ENCODE results near the gene SEMA4B.

SEMA4B gene

GRCh38 chr15:90234096-90234988, 33.2 kb downstream of the SEMA4B start, which contains the start of gene GDPGP1:
Gene GDPGP1 (plus strand): TSS chr15:90234209. CDS start chr15:90240909, 6,700 bp downstream.
- peak within 1 kb of the TSS; percentile 80 to 89 for H3K18ac ChIP-seq (ENCODE audit: low read depth in 1 of 2, low read length in 2 of 2)
- H3K4me2 ChIP-seq (ENCODE audit: low read length, poor library complexity, severe bottlenecking): peak within 1 kb of the TSS; percentile 96
- no peak within 1 kb of the TSS for H2AK5ac ChIP-seq (ENCODE audit: low read length, severe bottlenecking)

DNA sequence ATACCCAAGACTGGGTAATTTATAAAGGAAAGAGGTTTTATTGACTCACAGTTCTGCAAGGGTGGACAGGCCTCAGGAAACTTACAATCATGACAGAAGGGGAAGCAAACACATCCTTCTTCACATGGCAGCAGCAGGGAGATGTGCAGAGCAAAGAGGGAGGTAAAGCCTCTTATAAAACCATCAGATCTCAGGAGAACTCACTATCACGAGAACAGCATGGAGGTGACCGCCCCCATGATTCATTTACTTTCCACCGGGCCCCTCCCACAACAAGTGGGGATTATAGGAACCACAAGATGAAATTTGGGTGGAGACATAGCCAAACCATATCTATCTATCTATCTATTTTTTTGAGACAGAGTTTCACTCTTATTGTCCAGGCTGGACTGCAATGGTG, 38.2 kb downstream of the SEMA4B start:
- no peak overlapping the region for H4K8ac ChIP-seq (ENCODE audit: low read length)
- no peaks in the 10 kb centered on the region for H3K27me3 ChIP-seq (ENCODE audit: control insufficient read depth in 1 of 2, insufficient read depth in 1 of 2, low read length in 2 of 2)
- H2BK15ac ChIP-seq (ENCODE audit: low read depth, poor library complexity, severe bottlenecking): no peak overlapping the region
- DNase-seq: no peak
- no peak overlapping the region for H3K14ac ChIP-seq (ENCODE audit: low read length in 2 of 2)
- WGBS: 83% methylated on average over 1 of the region's 3 CpGs
- no peak overlapping the region for H3K4me3 ChIP-seq (ENCODE audit: insufficient read depth in 1 of 2, low read depth in 1 of 2, low read length in 2 of 2)
- no peak overlapping the region for H2AFZ ChIP-seq (ENCODE audit: low read depth, low read length)
- no peaks in the 10 kb centered on the region for H3K9me3 ChIP-seq (ENCODE audit: control insufficient read depth, low read length)
- H3K4me2 ChIP-seq (ENCODE audit: low read length, poor library complexity, severe bottlenecking): no peak overlapping the region
- no peak overlapping the region for H3K18ac ChIP-seq (ENCODE audit: low read depth in 1 of 2, low read length in 2 of 2)
- no peak overlapping the region for H3K9ac ChIP-seq (ENCODE audit: low read length)
- no peak overlapping the region for H3K23ac ChIP-seq (ENCODE audit: low read length in 2 of 2)
- H2BK120ac ChIP-seq (ENCODE audit: low read depth, low read length): no peak overlapping the region
- H3K4ac ChIP-seq (ENCODE audit: low read depth in 1 of 2, low read length in 2 of 2): no peak overlapping the region
- peaks cover 3% of the 10 kb centered on the region for H3K4me1 ChIP-seq (ENCODE audit: control insufficient read depth, insufficient read depth, low read depth, low read length)
- H2BK5ac ChIP-seq (ENCODE audit: low read depth, low read length, poor library complexity, severe bottlenecking): no peak overlapping the region
- H4K91ac ChIP-seq (ENCODE audit: low read length): no peak overlapping the region
- peaks cover 15 to 20% of the 10 kb centered on the region in 2 experiments for H3K36me3 ChIP-seq (ENCODE audit: control insufficient read depth in 1 of 2, insufficient read depth in 2 of 2, low read depth in 1 of 2, low read length in 2 of 2)
- H2BK12ac ChIP-seq (ENCODE audit: low read length in 2 of 2): no peak overlapping the region
- H3K27ac ChIP-seq (ENCODE audit: low read length, poor library complexity, severe bottlenecking): no peak overlapping the region
- no peak overlapping the region for H2AK5ac ChIP-seq (ENCODE audit: low read length, severe bottlenecking)
- peaks cover 2% of the 10 kb centered on the region for H3K79me1 ChIP-seq (replicated peaks; ENCODE audit: low read length, poor library complexity, severe bottlenecking)

More at GRCh38 chr15:90234096-90234988, 33.2 kb downstream of the SEMA4B start, which contains the start of gene GDPGP1:
- Histone ChIP-seq H4K8ac (ENCODE audit: low read length) (peak within 1 kb of the TSS; percentile 89), H2BK15ac (ENCODE audit: low read depth, poor library complexity, severe bottlenecking) (no peak within 1 kb of the TSS), H2BK5ac (ENCODE audit: low read depth, low read length, poor library complexity, severe bottlenecking) (peak within 1 kb of the TSS; percentile 51), H3K4me3 (ENCODE audit: insufficient read depth in 1 of 2, low read depth in 1 of 2, low read length in 2 of 2) (peak within 1 kb of the TSS; percentile 74 to 96), H3K36me3 (ENCODE audit: control insufficient read depth in 1 of 2, insufficient read depth in 2 of 2, low read depth in 1 of 2, low read length in 2 of 2) (peaks cover 21 to 50% of the 10 kb centered on the region in 2 experiments), H3K27me3 (ENCODE audit: control insufficient read depth in 1 of 2, insufficient read depth in 1 of 2, low read length in 2 of 2) (no peaks in the 10 kb centered on the region), H3K9me3 (ENCODE audit: control insufficient read depth, low read length) (no peaks in the 10 kb centered on the region), H3K9ac (ENCODE audit: low read length) (peak within 1 kb of the TSS; percentile 96), H3K4me1 (ENCODE audit: control insufficient read depth, insufficient read depth, low read depth, low read length) (peaks cover 12% of the 10 kb centered on the region), H3K14ac (ENCODE audit: low read length in 2 of 2) (peak within 1 kb of the TSS in 1 of 2 experiments; percentile 88), H3K27ac (ENCODE audit: low read length, poor library complexity, severe bottlenecking) (peak within 1 kb of the TSS; percentile 77), H3K79me1 (replicated peaks; ENCODE audit: low read length, poor library complexity, severe bottlenecking) (peaks cover 14% of the 10 kb centered on the region), H4K91ac (ENCODE audit: low read length) (peak within 1 kb of the TSS; percentile 52), H2BK12ac (ENCODE audit: low read length in 2 of 2) (peak within 1 kb of the TSS; percentile 47 to 62), H3K4ac (ENCODE audit: low read depth in 1 of 2, low read length in 2 of 2) (peak within 1 kb of the TSS; percentile 81 to 88), H3K23ac (ENCODE audit: low read length in 2 of 2) (no peak within 1 kb of the TSS), H2BK120ac (ENCODE audit: low read depth, low read length) (peak within 1 kb of the TSS; percentile 36), H2AFZ (ENCODE audit: low read depth, low read length) (peak within 1 kb of the TSS; percentile 74)
- 13% methylated on average over 47 of the region's 49 CpGs for WGBS
- no peak for DNase-seq

DNA sequence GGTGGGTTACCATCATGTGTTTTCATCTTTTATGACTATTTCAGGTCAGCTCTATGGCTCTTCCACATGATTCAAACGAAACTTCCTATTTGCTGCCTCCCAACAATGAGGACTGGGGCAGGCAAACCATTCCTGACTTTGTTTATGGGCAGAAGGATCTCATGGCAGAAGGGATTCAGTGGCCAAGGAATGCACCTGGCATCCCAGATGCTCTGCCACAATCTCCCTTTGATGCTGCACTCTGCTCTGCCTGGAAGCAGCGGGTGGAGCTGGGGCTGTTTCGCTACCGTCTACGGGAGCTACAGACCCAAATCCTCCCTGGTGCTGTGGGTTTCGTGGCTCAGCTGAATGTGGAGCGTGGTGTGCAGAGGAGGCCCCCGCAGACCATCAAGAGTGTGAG, 39.7 kb downstream of the SEMA4B start:
- H3K4me3 ChIP-seq (ENCODE audit: insufficient read depth in 1 of 2, low read depth in 1 of 2, low read length in 2 of 2): no peak overlapping the region
- H3K23ac ChIP-seq (ENCODE audit: low read length in 2 of 2): no peak overlapping the region
- no peak overlapping the region for H3K18ac ChIP-seq (ENCODE audit: low read depth in 1 of 2, low read length in 2 of 2)
- H4K8ac ChIP-seq (ENCODE audit: low read length): no peak overlapping the region
- no peak overlapping the region for H3K4ac ChIP-seq (ENCODE audit: low read depth in 1 of 2, low read length in 2 of 2)
- no peaks in the 10 kb centered on the region for H3K79me1 ChIP-seq (replicated peaks; ENCODE audit: low read length, poor library complexity, severe bottlenecking)
- no peak overlapping the region for H2BK15ac ChIP-seq (ENCODE audit: low read depth, poor library complexity, severe bottlenecking)
- no peaks in the 10 kb centered on the region for H3K27me3 ChIP-seq (ENCODE audit: control insufficient read depth in 1 of 2, insufficient read depth in 1 of 2, low read length in 2 of 2)
- H3K9me3 ChIP-seq (ENCODE audit: control insufficient read depth, low read length): no peaks in the 10 kb centered on the region
- 98% methylated on average over 8 of the region's 8 CpGs for WGBS
- peaks cover 2% of the 10 kb centered on the region for H3K4me1 ChIP-seq (ENCODE audit: control insufficient read depth, insufficient read depth, low read depth, low read length)
- no peak overlapping the region for H3K9ac ChIP-seq (ENCODE audit: low read length)
- no peak overlapping the region for H3K27ac ChIP-seq (ENCODE audit: low read length, poor library complexity, severe bottlenecking)
- H3K36me3 ChIP-seq (ENCODE audit: control insufficient read depth in 1 of 2, insufficient read depth in 2 of 2, low read depth in 1 of 2, low read length in 2 of 2): peaks cover 15 to 20% of the 10 kb centered on the region in 2 experiments
- H4K91ac ChIP-seq (ENCODE audit: low read length): no peak overlapping the region
- no peak overlapping the region for H3K4me2 ChIP-seq (ENCODE audit: low read length, poor library complexity, severe bottlenecking)
- H3K14ac ChIP-seq (ENCODE audit: low read length in 2 of 2): no peak overlapping the region
- no peak overlapping the region for H2AK5ac ChIP-seq (ENCODE audit: low read length, severe bottlenecking)
- no peak overlapping the region for H2BK120ac ChIP-seq (ENCODE audit: low read depth, low read length)
- no peak overlapping the region for H2AFZ ChIP-seq (ENCODE audit: low read depth, low read length)
- DNase-seq: no peak
- H2BK5ac ChIP-seq (ENCODE audit: low read depth, low read length, poor library complexity, severe bottlenecking): no peak overlapping the region
- no peak overlapping the region for H2BK12ac ChIP-seq (ENCODE audit: low read length in 2 of 2)

DNA sequence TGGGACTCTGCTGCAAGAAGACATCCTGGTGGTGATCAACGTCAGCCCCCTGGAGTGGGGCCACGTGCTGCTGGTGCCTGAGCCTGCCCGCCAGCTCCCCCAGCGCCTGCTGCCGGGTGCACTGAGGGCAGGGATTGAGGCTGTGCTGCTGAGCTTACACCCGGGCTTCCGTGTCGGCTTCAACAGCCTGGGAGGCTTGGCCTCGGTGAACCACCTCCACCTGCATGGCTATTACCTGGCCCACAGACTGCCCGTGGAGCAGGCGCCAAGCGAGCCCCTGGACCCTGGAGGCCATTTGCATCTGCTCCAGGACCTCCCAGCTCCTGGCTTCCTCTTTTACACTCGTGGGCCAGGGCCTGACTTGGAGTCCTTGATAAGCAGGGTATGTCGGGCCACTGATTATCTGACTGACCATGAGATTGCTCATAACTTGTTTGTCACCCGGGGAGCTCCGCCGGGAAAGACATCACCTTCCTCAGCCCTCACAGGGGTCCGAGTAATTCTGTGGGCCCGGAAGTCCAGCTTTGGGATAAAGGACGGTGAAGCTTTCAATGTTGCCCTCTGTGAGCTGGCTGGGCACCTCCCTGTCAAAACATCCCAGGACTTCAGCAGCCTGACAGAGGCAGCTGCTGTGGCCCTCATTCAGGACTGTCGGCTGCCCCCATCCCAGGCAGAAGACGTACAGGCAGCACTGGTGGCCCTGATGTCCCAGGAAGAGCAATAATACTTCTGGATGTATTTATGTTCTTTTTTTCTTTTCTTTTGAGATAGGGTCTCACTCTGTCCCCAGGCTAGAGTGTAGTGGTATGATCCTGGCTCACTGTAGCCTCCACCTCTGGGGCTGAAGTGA, 40.4 kb downstream of the SEMA4B start:
- DNase-seq: no peak
- Histone ChIP-seq H4K91ac (ENCODE audit: low read length) (no peak overlapping the region), H2AFZ (ENCODE audit: low read depth, low read length) (no peak overlapping the region), H2BK120ac (ENCODE audit: low read depth, low read length) (no peak overlapping the region), H2BK5ac (ENCODE audit: low read depth, low read length, poor library complexity, severe bottlenecking) (no peak overlapping the region), H3K4me3 (ENCODE audit: insufficient read depth in 1 of 2, low read depth in 1 of 2, low read length in 2 of 2) (no peak overlapping the region), H3K9me3 (ENCODE audit: control insufficient read depth, low read length) (no peaks in the 10 kb centered on the region), H2BK15ac (ENCODE audit: low read depth, poor library complexity, severe bottlenecking) (no peak overlapping the region), H3K4me2 (ENCODE audit: low read length, poor library complexity, severe bottlenecking) (no peak overlapping the region), H4K8ac (ENCODE audit: low read length) (no peak overlapping the region), H3K4me1 (ENCODE audit: control insufficient read depth, insufficient read depth, low read depth, low read length) (peaks cover 2% of the 10 kb centered on the region), H2AK5ac (ENCODE audit: low read length, severe bottlenecking) (no peak overlapping the region), H3K27ac (ENCODE audit: low read length, poor library complexity, severe bottlenecking) (no peak overlapping the region), H3K9ac (ENCODE audit: low read length) (no peak overlapping the region), H3K4ac (ENCODE audit: low read depth in 1 of 2, low read length in 2 of 2) (no peak overlapping the region), H2BK12ac (ENCODE audit: low read length in 2 of 2) (no peak overlapping the region), H3K27me3 (ENCODE audit: control insufficient read depth in 1 of 2, insufficient read depth in 1 of 2, low read length in 2 of 2) (no peaks in the 10 kb centered on the region), H3K79me1 (replicated peaks; ENCODE audit: low read length, poor library complexity, severe bottlenecking) (no peaks in the 10 kb centered on the region), H3K23ac (ENCODE audit: low read length in 2 of 2) (no peak overlapping the region), H3K18ac (ENCODE audit: low read depth in 1 of 2, low read length in 2 of 2) (no peak overlapping the region), H3K36me3 (ENCODE audit: control insufficient read depth in 1 of 2, insufficient read depth in 2 of 2, low read depth in 1 of 2, low read length in 2 of 2) (peaks cover 15 to 16% of the 10 kb centered on the region in 2 experiments), H3K14ac (ENCODE audit: low read length in 2 of 2) (no peak overlapping the region)
- WGBS: 86% methylated on average over 22 of the region's 22 CpGs

Data from mesenchymal stem cell (in vitro differentiated cells and primary cell).